HG02571 (cell line): ENCODE results near the gene PRDM7.
"Not testable (repeated sequence)": the region's sequence is repeated elsewhere in the genome, so short reads cannot be mapped to it uniquely, and the experiment has no call there.

ENCODE experiments used
- ATAC-seq: cut with Tn5 transposase; IDR thresholded peaks from one replicate; pipeline ENCODE4 v1.9.1; 2021; ENCODE audit warnings: mild to moderate bottlenecking, moderate library complexity; ENCODE audit not compliant: unreplicated experiment

PRDM7 gene

GRCh38 chr16:90077240-90077756 lies at the start of gene PRDM7:
Gene PRDM7 (minus strand): TSS chr16:90077331. CDS start chr16:90075910, 1,421 bp downstream.
- ATAC-seq = peak; percentile 92

DNA sequence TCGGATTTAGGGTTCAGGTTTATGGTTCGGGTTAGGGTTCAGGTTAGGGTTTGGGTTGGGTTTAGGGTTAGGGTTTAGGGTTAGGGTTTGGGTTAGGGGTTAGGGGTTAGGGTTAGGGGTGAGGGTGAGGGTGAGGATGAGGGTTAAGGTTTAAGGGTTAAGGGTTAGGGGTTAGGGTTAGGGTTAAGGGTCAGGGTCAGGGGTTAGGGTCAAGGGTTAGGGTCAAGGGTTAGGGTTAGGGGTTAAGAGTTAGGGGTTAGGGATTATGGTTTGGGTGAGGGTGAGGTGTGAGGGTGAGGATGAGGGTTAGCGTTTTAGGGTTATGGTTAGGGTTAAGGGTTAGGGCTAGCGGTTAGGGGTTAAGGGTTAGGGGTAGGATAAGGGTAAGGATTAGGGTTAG lies 44.7 kb upstream of the PRDM7 start:
- ATAC-seq = not testable (repeated sequence)

GRCh38 chr16:90107617-90108016 lies 30.5 kb upstream of the PRDM7 start:
- ATAC-seq = not testable (repeated sequence)

DNA sequence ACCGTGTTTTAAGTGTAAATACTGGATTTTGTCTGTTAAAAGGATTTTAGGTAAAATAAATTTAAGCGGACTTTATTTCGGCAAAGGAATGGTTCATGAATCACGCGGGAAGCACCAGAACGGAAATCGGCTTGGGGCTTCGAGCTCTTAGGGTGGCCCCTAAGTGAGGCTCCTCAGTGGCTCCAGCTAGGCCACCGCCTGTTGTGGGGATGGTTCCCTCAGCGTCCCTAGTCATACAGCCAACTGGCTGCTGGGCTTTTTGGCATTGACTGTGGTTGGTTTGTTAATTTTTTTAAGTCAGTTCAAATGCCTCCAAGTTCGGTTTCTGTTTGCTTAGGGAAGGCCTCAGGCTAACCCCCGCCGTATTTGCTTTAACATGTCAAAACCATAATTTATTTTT lies 29.9 kb upstream of the PRDM7 start:
- not testable (repeated sequence) for ATAC-seq

GRCh38 chr16:90106271-90106670 lies 29.1 kb upstream of the PRDM7 start:
- ATAC-seq = peak; percentile 50

DNA sequence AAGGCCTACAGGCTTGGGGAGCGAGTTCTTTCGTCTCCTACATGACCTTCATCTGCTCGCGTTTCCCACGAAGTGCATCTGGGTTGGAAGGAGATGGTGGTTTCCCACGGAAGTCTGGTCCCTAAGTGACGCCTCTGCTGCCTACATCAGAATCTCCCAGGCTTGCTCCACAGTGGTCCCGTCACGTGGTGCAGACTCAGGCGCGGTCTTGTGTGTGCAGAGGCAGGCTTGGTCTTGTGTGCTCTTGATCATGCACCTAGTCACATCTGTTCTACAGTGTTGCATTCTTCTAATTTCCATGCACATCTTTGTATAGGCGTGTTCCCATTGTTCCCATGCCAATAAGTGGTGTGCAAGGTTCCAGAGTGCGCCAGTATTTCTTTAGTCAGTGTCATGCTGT lies 27.6 kb upstream of the PRDM7 start:
- ATAC-seq = not testable (repeated sequence)

DNA sequence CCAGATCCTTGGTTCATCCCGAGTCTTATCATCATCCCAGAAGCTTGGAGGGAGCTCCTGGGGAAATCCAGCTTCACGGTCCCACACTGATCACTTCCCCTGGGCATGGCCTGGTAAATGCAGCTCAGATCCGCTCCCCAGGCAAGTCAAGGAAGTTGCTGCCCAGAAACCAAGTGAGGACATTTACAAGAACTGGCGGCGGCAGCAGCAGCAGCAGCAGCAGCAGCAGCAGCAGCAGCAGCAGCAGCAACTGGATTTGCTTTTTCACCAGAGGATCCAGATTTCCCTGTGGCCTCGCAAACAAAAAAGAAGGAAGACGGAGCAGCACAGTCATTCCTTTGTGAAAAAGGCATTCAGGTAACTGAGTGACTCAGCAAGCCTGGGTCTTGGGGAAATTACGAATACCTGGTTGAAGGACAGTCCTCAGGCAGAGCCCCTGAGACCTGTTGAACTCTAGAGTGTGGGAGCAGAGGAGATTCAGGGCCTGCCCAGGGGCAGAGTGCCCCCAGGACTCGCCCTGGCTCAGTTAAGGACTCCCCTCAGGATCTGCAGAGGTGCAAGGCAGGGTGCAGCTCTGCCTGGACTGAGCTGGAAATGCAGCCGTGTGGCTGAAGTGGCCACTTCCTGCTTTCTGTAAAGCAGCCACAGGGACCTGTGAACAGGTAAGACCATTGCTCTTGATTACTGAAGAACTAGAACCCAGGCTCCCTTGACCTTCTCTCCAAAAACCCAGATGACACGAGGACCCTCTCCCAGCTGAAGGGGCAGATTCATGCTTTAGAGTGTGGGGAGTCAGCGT lies 25.2 kb upstream of the PRDM7 start:
- ATAC-seq = not testable (repeated sequence)

- ATAC-seq = not testable (repeated sequence)
These were observed 24.2 kb upstream of the PRDM7 start for GRCh38 chr16:90101332-90101731.

GRCh38 chr16:90100790-90101189 lies 23.7 kb upstream of the PRDM7 start:
- not testable (repeated sequence) for ATAC-seq

- ATAC-seq = not testable (repeated sequence)
These were observed 23.1 kb upstream of the PRDM7 start for GRCh38 chr16:90100229-90100628.

- ATAC-seq = not testable (repeated sequence)
These were observed 21.8 kb upstream of the PRDM7 start for GRCh38 chr16:90098936-90099335.

DNA sequence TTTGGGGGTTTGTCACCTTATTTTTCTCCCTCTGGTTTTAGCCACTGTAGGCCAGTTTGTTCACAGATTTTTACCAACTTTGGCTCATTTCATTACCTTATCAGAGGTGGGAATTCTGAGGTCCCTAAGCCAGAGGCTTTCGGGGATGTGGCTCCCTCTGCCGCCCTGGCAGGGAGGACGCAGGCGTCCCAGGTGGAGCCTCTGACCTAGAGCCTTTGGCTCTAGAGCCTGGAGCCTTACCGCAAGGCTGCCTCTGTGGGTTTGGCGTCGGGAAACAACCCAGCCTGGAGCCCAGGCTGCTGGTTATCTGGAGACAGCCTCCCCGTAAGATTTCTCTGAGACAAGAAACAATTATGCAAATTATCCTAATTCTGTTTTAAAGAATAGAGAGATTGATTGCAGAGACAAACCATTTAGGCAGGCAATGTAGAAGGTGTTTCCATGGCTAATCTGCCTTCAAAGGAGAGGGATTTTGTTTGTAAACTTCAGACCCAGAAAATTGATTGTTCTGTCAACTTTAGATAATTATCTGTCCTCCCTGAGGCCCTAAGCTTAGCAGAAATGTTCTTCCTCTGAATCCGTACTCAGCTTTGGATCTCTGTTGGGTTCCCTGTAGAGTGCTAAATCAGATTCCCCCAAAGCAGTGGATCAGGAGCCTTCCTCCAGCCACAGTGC lies 20.0 kb upstream of the PRDM7 start:
- not testable (repeated sequence) for ATAC-seq

DNA sequence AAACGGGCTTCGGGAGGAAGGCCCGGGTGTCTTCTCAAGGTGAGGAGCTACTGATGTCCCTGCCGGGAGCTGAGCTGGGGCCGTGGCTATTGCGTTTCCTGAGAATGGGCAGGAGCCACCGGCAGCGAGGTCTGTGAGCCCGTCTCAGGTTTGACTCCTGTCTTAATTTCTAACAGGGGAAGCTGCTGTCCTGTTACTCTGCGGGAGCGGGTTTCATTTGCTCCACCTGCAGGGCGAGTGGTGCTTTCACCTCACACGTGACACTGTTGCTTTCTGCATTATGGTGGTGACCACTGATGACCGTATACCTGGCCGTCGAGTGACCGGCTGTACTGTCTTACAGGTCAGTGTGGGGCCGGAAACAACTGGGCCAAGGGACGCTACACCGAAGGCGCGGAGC lies 17.7 kb upstream of the PRDM7 start:
- not testable (repeated sequence) for ATAC-seq

DNA sequence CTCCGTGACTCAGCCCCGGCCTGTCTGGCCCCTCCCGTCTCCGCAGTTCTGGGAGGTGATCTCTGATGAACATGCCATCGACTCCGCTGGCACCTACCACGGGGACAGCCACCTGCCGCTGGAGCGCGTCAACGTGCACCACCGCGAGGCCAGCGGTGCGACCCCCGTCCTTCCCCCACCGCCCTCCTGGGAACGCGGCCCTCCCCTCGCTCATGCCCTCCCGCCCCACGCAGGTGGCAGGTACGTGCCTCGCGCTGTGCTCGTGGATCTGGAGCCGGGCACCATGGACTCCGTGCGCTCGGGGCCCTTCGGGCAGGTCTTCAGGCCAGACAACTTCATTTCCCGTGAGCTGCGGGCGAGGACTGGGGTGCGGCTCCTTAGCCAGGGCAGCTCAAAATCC lies 17.2 kb upstream of the PRDM7 start:
- not testable (repeated sequence) for ATAC-seq

DNA sequence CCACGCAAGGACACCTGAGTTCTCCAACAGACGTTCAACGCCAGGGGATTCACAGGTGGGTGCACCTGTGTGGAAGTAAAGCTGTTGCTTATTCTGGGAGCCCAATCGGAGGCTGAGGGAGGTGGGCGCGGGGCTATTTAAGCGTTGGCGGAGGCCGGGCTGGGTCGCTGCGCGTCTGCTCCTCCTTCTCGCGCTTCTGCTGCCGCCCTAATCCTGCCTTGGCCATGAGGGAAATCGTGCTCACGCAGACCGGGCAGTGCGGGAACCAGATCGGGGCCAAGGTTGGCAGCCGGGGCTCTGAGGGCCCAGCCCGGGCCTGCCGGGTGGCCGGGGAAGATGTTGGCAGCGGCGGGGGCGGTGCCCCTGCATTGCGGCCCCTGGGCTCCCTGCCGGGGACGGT lies 16.7 kb upstream of the PRDM7 start:
- not testable (repeated sequence) for ATAC-seq

GRCh38 chr16:90092781-90093180 lies 15.7 kb upstream of the PRDM7 start:
- ATAC-seq = not testable (repeated sequence)

DNA sequence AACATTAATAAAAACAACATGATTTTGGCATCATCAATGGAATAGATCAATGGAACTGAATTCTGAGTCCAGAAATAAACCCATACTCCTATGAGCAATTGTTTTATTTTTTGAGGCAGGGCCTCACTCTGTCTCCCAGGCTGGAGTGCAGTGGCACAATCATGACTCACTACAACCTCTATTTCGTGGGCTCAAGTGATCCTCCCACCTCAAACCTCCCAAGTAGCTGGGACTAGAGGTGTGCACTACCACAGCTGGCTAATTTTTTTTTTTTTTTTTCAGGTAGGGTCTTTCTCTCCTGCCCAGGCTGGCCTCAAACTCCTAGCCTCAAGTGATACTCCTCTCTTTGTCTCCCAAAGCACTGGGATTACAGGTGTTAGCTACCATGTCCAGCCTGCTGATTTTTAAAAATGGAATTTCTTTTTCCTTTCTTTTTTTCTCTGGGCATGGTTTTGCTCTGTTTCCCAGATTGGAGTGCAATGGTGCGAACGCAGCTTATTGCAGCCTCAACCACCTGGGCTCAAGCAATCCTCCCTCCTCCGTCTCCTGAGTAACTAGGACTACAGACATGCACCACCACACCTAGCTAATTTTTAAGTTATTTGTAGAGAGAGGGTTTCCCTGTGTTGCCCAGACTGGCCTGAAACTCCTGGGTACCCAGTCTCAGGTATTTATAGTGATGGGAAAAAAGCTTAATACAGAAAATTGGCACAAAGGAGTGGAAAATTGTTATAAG lies 7.3 kb upstream of the PRDM7 start:
- ATAC-seq = no peak

GRCh38 chr16:90083139-90083538 lies 6.0 kb upstream of the PRDM7 start:
- ATAC-seq = no peak

DNA sequence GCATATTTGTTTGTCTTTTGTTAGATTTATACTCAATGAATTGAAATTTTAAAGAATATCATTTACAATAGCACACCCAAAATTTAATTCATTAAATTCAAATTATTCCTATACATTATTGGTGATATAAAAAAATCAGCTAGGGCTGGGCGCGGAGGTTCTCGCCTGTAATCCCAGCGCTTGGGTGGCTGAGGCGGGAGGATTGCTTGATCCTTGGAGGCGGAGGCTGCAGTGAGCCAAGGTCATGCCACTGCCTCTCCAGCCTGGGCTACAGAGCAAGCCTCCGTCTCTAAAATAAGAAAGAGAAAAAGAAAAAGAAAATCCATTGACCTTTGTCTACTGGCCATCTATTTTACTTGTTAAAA lies 4.5 kb upstream of the PRDM7 start:
- no peak for ATAC-seq

DNA sequence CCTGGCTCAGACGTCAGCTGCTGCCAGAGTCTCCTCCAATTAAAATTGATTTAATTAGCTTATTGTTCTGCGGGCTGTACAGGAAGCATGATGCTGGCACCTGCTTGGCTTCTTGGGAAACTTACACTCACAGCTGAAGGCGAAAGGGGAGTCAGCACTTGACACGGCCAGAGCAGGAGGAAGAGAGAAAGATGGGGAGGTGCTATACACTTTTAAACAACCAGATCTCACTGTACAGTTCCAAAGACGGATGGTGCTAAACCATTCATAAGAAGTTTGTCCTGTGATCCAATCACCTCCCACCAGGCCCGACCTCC lies 1.4 kb upstream of the PRDM7 start:
- ATAC-seq = no peak

DNA sequence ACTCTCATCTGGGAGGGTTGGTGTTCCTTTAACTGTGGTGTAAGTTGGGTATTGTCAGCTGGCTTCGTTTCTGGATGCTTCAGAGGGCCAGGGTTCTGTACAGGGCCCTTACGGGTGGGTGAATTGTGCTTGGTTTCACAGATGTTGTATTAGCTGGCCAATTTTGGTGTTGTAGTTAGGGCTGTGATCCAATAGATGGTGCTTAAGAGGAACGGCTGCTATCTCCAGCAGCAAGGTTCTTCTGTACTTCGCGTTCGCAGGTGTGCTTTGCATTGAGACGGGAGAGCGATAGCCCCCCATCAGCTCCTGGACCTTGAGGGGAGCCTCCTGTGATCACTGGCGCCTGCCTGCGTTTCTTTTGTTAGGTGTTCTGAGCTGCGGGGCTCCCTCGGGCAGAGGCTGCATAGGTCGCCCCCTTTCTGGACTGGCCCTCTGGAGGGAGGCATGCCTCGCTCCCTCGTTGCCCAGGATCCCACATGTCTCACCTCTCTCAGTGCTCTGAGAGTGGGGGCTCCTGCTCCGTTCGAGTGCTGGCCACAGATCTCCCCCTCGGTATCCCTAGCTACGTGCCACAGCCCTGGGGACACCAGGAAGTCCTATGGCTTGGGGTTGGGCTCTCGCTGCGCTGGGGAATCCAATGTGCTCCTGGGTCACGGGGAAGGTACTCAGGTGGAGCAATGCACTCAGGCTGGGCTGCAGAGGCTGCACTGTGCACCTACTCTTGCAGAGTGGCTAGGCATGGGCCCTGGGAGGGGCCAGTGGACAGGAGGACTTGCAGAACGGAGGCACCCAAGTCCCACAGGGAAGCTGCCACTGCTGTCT lies 837 bp upstream of the PRDM7 start:
- ATAC-seq = peak; percentile 20
